Endothelial cell of coronary artery (primary cell): Measurements from ENCODE around the gene GALNT12. TPM values are rescaled to one million over a fixed set of nuclear protein-coding genes. Genes with fewer than 3 reads are reported as not detected.

Experiments
- total RNA-seq: library from RNA; depleted of rRNA; stranded (reverse); fragments of >200 nt; gene quantifications from 2 replicates; pipeline ENCODE4 v1.2.3, GENCODE V29; 2014

Gene GALNT12
- total RNA-seq: 0.66 and 1.2 TPM in 2 replicates

GRCh38 chr9:98807070-98807813, at the start of gene GALNT12:
GALNT12 (plus strand) TSS chr9:98807670; CDS start chr9:98807699, 29 bp downstream.

DNA sequence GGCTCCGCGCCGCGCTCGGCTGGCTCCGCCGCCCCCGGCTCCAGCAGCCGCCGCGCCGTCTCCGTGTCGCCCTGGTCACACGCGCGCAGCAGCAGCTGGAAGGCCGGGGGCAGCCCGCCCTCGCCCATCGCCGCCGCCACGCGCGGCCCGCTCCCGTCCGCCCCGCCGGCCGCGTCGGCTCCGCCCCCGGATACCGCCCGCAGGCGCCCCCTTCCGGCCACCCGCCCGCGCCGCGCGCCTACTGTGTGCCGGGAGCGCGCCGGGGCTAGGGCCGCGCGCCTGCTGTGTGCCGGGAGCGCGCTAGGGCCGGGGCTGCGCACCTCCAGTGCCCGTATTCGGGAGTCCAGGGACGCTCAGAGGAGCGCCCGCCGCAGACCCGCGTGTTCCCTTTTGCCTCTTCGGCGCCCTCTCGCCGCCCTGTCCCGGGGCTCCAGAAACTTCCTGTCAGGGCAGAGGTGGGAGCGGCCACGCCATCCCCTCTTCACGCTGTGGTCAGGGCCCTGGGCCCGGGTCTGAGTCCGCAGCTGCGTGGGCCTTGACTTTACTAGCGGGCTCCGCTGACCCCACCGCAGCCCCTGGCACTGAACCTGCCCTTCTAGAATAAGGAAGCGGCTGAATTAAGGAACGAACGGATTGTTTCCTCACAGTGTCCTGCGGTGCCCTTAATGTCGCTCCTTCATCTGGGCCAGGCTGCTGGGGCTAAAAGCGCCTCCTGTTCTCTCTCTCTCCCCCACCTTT, 10.9 kb upstream of the GALNT12 start, which contains the start of gene ANKS6:
Gene ANKS6 (minus strand): TSS at position 192 of the 738 bp plus-strand sequence. CDS start 64 bp downstream, at position 128.

Other genes starting within 250 kb of the GALNT12 start
- gene GABBR2, start 98.7 kb upstream of the GALNT12 start, total RNA-seq: 9.0 and 21.6 TPM in 2 replicates
- 8.4 and 11.8 TPM in 2 replicates for gene ANKS6, start 11.1 kb upstream of the GALNT12 start, total RNA-seq
- gene COL15A1, start 136.2 kb downstream of the GALNT12 start, total RNA-seq: under 0.01 TPM in 1 of 2 replicates, not detected in the other